ENCODE data around the gene ZBTB11.
"Not testable (repeated sequence)": the region's sequence is repeated elsewhere in the genome, so short reads cannot be mapped to it uniquely, and the experiment has no call there.

The ZBTB11 gene, protein sequence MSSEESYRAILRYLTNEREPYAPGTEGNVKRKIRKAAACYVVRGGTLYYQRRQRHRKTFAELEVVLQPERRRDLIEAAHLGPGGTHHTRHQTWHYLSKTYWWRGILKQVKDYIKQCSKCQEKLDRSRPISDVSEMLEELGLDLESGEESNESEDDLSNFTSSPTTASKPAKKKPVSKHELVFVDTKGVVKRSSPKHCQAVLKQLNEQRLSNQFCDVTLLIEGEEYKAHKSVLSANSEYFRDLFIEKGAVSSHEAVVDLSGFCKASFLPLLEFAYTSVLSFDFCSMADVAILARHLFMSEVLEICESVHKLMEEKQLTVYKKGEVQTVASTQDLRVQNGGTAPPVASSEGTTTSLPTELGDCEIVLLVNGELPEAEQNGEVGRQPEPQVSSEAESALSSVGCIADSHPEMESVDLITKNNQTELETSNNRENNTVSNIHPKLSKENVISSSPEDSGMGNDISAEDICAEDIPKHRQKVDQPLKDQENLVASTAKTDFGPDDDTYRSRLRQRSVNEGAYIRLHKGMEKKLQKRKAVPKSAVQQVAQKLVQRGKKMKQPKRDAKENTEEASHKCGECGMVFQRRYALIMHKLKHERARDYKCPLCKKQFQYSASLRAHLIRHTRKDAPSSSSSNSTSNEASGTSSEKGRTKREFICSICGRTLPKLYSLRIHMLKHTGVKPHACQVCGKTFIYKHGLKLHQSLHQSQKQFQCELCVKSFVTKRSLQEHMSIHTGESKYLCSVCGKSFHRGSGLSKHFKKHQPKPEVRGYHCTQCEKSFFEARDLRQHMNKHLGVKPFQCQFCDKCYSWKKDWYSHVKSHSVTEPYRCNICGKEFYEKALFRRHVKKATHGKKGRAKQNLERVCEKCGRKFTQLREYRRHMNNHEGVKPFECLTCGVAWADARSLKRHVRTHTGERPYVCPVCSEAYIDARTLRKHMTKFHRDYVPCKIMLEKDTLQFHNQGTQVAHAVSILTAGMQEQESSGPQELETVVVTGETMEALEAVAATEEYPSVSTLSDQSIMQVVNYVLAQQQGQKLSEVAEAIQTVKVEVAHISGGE

DNA sequence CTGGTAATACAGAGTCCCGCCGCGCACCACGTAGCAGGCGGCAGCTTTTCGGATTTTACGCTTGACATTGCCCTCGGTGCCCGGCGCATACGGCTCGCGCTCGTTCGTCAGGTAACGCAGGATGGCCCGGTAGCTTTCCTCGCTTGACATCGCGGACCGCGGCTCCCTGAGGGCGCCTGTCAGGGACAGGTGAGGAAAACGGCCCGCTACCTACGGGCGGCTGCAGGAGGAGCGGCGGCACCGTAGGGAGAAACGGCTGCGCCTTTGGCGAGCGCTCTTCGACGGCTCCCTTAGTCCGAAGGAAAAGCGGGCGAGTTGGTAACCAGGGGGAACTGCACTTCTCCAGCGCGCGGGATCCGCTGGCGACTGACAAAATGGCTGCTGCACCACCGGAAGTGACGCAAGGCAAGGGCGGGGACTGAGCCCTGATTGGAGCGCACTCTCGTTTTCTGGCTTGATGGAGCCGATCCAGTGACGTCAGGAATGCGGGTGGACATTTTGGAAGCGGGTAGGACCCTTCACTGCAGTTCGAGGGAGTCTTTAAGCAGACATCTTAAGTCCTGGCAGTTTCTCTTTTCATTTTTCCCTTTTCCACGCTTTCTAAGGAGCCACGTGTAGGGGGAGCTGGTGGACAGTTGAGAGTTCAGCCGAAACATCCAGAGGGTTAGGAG is at the start of gene ZBTB11:
TSS of gene ZBTB11 (minus strand) at position 368 of the 671 bp plus-strand sequence. CDS start at position 150, 218 bp downstream.
- DNase-seq: peak; percentile 100

DNA sequence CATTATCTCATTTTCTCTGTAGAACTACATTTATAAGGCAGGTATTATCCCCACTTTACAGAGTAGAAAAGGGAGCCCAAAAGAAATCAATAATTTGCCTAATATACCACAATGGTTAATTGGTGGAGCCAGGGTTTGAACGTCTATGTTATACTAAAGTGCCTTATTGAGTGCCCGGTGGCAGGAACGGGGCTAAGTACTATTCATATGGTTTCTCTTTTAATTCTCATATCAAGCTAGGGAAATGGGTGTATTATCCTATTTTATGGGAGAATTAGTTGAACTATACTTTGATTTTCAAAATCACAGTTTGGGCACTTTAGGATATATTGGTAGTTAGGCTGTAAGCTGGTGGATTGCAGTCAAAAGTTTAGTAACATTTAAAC is 49.0 kb upstream of the ZBTB11 start:
- DNase-seq: no peak

DNA sequence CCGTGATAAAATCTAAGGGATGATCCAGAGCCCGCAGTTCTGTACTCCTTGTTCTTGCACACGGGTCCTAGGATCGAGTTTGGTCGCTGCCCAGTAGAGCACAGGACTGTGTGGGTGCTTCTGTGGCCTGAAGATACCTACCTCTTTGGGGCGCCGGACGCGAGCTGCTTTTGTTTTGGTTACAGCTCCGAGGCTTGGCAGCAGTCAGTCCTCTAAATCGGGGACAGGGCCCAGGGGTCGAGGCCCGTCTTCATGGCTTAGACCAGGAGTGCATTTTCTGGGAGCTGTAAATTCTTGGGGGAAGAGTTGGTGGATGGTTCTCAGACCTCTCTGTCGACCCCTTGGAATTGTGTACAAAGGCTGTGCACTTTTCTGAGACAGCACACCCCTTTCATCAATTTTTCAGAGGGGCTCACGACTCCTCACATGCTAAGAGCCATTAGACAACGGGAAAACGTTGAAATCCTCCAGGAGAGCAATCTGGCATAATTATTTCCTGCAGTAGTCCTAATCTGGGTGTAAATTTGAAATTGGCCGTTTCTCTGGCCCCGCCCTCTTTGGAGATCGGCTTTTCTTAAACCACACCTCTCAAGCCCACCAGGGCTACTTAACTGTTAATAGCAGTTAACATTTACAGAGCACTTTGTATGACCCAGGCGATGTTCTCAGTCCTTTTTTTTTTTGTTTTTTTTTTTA is 48.4 kb upstream of the ZBTB11 start:
- DNase-seq: peak; percentile 51

DNA sequence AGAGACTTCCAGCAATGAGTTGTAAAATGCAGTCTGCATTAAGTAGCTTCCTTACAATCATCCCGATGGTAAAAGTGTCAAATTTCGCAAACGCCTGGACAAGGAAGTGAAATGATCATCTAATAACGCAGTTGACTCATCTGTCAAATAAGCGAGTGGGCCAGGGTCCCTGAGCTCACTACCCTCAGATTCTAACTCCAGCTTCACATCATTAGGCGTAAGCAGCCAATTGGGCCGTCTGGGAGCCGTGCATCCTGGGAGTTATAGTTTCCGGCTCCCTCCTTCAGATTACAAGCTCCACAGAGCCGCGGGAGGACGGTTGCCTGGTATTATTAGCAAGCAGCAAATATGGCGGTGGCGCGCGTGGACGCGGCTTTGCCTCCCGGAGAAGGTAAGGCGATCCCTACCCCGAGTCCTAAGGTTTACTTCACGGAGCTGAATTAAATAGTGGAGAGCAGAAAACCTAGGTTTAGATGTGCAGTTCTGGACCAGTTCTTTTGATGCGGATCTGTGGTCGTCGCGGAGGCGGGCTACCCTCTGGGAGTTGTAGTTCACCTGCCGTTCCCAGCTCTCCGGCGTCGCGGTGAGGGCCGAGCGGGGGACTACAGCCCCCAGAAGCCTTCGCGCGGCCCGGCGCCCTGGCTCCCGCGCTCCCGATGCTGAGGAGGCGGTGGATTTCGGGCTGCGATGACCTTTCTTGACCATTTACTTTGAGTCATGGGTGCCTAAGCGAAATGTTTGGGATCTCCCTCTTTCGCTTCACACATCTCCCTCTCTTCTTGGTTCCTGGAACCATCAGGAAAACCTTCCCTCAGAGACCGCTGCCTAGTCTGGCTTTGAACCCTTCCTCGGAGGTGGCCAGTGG is 47.6 kb upstream of the ZBTB11 start, which contains the start of gene CEP97:
TSS of gene CEP97 (plus strand) at position 286 of the 865 bp plus-strand sequence. CDS start at position 349, 63 bp downstream.
- DNase-seq: peak; percentile 87

DNA sequence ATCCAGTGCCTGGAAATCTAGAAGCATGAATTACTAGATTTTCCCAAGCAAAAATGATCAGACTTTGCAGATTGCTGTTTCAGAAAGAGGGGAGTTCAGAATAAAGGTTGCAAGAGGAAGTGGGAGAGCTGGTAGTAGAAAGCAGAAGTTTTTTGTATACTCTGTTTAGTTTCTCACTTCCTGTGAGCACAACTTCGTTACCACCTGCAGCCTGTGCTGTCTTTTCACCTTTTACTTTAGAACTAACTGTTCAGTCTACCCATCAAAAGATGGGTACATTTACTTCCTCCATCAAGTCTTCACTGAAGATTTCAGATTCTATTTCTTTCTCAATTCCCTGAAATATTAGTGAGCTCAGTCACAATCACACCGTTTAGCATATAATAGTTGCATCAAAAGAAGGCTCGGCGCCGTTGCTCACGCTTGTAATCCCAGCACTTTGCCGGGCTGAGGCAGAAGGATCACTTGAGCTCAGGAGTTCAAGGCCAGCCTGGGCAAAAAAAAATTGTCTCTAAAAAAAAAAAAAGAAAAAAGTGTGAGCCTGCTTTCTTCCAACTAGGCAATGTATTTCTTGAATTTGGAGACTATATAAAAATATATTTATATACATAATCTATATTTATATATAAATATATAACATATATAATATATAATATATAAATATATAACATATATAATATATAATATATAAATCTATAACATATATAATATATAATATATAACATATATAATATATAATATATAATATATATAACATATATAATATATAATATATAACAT is 45.7 kb upstream of the ZBTB11 start:
- peak; percentile 36 for DNase-seq

DNA sequence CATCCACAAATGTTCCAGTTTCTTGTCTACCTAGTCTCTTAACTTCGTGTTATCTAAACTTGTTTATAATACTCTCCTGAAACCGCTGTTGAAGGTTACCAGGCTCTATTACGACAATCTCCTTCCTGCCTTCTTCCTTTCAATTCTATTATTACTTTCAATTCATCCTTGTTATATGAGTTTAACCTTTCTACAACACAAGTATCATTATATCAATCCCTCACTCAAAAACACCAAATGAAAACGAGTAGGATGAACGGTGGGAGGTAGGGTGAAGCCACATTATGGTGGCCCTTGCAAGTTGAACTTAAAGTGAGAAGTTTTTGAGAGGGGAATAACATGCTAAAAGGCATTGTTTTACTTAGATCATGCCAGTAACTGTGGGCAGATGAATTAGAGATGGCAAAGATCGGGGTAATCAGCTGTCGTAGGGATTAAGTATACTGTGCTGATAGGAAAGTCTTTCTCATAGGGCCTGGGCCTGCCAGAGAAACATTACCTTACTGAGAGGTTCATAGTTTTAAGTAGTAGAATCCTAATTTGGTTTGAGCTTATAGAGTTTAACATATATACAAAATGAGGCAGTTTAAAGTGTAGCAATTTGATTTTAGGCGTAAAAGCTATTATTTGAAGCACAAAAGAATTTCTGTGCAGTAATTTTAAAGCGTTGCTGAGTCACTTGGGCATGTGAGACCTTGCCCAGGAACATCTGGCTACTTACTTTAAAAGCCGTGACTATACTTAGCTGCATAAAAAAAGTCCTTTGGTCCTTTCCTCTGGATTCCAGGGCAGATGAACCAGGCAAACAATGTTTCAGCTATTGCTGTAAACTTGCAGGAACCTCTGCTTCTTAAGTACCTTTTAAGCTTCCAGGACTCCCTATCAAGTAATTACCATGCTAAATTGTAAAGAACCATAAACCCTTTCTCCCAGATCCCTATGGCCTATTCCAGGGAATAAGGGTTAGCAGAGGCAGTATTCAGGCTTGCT is 44.2 kb upstream of the ZBTB11 start:
- DNase-seq: no peak

DNA sequence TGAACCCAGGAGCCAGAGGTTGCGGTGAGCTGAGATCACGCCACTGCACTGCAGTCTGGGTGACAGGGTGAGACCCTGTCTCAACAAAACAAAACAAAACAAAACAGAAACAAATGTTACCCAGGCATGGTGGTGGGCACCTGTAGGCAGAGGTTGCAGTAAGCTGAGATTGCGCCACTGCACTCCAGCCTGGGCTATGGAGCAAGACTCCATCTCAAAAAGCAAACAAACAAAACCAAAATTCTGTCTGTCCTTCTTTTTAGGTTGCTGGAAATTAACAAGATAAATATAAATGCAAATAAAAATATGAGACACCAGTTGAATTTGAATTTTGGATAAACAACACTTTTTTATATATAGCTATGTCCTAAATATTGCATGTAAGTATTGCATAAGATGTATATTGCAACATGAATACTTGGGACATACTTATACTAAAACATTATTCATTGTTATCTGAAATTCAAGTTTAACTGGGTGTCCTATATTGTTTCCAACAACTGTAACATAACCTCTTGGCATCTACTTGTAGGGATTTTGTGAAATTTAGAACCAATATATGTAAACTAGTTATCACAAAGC is 42.8 kb upstream of the ZBTB11 start:
- no peak for DNase-seq

DNA sequence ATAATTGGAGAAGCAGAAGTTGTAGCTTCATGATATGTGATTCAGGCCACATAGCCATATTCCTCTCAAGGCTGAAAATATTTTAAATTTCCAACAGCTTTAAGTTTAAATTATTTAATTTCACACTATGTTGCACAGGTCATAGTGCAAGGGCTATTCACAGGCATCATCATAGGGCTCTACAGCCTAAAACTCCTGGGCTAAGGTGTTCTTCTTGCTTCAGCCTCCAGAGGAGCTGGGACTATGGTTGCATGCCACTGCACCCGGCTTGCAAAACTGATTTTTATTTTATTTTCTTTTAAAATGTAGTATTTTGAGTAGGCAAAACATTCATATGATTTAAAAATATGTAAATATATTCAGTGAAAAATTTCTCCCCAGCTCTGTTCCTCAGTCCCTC is 41.5 kb upstream of the ZBTB11 start:
- no peak for DNase-seq

DNA sequence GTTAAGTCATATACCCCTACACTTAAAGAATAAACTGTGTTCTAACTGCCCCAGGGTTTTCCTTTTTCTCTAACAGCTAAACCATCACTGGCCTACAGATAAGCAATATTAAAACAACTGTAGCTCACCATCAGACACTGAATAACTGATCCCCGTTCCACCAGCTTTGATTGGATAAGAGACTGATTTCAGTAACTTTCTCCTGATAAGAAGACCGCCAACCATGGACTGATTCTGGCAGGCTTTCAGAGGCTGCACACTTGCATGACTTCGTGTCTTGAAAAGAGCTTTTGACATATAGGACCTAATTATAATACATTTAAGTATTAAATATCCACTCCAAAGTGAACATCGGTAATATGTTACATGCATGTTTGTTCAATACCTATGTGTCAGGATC is 32.2 kb upstream of the ZBTB11 start:
- no peak for DNase-seq

DNA sequence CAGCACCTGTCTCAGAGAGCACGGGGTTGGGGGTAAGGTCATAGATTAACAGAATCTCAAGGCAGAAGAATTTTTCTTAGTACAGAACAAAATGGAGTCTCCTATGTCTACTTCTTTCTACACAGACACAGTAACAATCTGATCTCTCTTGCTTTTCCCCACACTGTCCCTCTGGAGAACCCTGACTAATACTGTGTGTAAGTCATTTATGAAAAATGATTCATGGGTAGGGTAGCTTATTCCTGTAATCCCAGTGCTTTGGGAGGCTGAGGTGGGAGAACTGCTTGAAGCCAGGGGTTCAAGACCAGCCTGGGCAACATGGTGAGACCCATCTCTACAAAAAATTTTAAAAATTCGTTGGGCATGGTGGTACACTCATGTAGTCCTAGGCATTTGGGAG is 27.7 kb upstream of the ZBTB11 start:
- DNase-seq: not testable (repeated sequence)

DNA sequence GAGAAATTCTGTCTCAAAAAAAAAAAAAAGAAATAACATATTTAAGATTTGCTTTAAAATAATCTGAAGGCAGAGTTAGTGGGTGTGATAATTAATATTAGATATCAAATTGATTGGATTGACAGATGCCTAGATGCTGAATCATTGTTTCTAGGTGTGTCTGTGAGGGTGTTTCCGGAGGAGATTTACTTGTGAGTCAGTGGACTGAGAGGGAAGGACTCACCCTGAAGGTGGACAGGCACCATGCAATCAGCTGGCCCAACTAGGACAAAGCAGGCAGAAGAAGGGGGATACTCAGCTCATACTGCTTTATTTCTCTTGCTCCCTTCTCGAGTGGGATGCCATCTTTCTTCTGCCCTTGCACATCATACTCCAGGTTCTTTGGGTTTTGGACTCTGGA is 26.2 kb upstream of the ZBTB11 start:
- DNase-seq: no peak

DNA sequence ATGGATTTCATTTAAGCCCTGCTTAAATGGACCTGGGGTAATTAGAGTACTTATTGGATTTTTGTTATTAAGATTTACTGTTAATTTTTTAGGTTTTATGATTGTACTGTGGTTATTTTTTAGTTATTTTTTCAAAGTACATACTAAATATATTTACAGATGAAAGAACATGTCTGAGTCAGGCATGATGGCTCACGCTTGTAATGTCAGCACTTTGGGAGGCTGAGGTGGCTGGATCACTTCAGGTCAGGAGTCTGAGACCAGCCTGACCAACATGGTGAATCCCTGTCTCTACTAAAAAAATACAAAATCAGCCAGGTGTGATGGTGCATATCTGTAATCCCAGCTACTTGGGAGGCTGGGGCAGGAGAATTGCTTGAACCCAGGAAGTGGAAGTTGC is 25.8 kb upstream of the ZBTB11 start:
- DNase-seq: no peak

DNA sequence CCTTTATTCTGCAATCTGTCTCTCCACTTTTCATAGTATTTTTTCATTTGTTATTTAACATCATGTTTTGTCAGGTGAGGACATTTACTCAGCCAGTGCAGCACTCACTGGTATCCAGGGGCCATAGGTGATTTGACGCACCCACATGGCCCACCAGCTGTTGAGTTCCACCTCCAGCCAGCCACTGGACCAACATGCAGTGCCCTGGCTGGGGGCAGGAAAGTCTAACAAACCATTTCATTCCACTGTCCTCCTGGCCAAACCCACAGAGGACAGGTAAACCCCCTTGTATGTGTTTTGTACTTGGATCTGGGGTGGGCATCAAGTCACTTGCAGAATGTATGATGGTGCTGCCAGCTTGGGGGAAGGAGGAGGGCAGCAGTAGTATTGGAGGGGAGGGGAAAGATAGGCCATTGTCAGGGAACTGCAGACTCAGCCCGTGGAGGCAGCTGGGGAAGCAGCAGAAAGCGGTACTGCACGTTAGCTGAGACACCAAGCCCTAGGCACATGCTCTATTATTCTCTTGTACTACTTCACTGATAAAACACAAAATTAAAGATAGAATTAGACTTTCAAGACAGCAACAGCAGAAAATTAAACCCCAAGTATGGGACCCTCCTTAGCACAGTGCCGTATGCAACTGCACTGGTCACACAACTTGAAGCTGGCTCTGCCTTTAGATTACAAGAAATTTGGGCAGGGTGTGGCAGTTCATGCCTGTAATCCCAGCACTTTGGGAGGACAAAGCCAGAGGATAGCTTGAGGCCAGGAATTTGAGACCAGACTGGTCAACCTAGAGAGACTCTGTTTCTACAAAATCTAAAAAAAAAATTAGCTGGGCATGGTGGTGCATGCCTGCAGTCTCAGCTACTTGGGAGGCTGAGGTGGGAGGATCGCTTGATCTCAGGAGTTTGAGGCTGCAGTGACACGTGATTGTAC is 25.0 kb upstream of the ZBTB11 start:
- DNase-seq: no peak

DNA sequence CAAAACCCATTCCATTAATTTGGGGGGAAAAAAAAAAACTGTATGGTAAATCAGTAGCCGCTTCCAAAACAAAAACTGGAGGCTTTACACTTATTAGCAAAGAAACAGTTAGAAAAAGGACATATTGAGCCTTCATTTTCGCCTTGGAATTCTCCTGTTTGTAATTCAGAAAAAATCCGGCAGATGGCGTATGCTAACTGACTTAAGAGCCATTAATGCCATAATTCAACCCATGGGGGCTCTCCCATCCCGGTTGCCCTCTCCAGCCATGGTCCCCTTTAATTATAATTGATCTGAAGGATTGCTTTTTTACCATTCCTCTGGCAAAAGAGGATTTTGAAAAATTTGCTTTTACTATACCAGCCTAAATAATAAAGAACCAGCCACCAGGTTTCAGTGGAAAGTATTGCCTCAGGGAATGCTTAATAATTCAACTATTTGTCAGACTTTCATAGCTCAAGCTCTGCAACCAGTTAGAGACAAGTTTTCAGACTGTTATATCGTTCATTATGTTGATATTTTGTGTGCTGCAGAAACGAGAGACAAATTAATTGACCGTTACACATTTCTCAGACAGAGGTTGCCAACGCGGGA is 18.9 kb upstream of the ZBTB11 start:
- peak; percentile 51 for DNase-seq

DNA sequence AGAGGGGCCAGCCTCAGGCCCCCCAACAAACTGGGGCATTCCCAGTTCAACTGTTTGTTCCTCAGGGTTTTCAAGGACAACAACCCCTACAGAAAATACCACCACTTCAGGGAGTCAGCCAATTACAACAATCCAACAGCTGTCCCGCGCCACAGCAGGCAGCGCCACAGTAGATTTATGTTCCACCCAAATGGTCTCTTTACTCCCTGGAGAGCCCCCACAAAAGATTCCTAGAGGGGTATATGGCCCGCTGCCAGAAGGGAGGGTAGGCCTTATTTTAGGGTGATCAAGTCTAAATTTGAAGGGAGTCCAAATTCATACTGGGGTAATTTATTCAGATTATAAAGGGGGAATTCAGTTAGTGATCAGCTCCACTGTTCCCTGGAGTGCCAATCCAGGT is 17.9 kb upstream of the ZBTB11 start:
- not testable (repeated sequence) for DNase-seq

DNA sequence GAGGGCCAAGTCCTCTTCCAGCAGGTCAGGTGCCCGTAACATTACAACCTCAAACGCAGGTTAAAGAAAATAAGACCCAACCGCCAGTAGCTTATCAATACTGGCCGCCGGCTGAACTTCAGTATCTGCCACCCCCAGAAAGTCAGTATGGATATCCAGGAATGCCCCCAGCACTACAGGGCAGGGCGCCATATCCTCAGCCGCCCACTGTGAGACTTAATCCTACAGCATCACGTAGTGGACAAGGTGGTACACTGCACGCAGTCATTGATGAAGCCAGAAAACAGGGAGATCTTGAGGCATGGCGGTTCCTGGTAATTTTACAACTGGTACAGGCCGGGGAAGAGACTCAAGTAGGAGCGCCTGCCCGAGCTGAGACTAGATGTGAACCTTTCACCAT is 16.6 kb upstream of the ZBTB11 start:
- peak; percentile 37 for DNase-seq

All from CD4-positive, alpha-beta T cell treated with Interleukin-17A for 4 hours (primary cell).